Smooth muscle cell of the brain vasculature (primary cell): ENCODE results near the gene MBP.

Experiments
- DNase-seq: peaks from one replicate; pipeline ENCODE4 v3.0.0-alpha.2; 2012; ENCODE audit warnings: low read depth, low spot score

MBP gene

GRCh38 chr18:77084688-77085035, 47.9 kb downstream of the MBP start:
- DNase-seq: no peak

DNA sequence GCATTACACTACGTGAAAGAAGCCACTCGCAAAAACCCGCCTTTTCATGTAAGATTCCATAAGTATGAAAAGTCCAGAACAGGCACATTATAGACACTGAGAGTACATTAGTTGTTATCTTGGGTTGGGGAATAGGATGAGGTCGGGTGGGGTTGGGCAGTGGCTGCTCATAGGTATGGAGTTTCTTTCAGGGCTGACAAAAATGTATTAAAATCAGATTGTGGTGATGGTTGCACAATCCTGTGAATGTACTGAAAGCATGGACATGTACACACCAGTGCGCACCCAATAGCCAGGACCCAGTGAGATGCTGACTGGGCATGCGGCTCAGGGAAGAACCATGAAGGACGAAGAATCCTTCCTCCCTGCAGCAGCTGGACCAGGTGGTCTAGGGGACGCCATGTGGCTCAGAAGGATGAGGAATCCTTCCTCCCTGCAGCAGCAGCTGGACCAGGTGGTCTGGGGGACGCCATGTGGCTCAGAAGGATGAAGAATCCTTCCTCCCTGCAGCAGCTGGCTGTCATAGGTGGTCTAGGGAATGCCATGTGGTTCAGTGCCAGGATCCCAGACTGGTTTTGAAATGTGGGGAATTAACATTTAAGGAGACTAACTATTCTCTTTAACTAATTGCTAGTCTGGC, 50.1 kb downstream of the MBP start:
- no peak for DNase-seq

GRCh38 chr18:77081390-77081778, 51.2 kb downstream of the MBP start:
- DNase-seq: no peak

- DNase-seq: no peak
Measured at GRCh38 chr18:77079954-77080682, 52.5 kb downstream of the MBP start.

GRCh38 chr18:77079088-77079487, 53.5 kb downstream of the MBP start:
- DNase-seq: no peak

- no peak for DNase-seq
Measured at GRCh38 chr18:77078690-77079070, 53.9 kb downstream of the MBP start.

- DNase-seq: no peak
Measured at GRCh38 chr18:77077941-77078689, 54.5 kb downstream of the MBP start.

- no peak for DNase-seq
Measured at GRCh38 chr18:77077401-77077800, 55.2 kb downstream of the MBP start.

- no peak for DNase-seq
Measured at GRCh38 chr18:77076111-77076510, 56.5 kb downstream of the MBP start.

DNA sequence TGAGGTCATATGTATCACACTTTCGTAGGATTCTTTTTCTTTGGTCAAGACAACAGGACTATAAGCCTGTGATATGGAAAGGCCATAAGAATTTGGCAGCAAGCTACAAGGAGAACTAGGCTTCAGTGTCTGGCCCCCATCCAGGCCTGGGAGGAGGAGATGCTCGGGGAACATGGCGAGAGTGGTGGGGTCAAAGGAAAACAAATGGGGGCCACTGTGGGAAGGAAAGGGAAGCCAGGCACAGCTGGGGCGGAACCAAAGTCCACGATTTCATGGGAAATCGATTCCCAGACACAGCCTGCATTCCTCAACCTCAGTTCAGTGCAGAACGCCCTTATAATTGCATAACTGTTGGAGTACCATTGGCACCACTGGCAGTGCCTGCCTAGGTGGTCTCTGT, 58.2 kb downstream of the MBP start:
- no peak for DNase-seq

DNA sequence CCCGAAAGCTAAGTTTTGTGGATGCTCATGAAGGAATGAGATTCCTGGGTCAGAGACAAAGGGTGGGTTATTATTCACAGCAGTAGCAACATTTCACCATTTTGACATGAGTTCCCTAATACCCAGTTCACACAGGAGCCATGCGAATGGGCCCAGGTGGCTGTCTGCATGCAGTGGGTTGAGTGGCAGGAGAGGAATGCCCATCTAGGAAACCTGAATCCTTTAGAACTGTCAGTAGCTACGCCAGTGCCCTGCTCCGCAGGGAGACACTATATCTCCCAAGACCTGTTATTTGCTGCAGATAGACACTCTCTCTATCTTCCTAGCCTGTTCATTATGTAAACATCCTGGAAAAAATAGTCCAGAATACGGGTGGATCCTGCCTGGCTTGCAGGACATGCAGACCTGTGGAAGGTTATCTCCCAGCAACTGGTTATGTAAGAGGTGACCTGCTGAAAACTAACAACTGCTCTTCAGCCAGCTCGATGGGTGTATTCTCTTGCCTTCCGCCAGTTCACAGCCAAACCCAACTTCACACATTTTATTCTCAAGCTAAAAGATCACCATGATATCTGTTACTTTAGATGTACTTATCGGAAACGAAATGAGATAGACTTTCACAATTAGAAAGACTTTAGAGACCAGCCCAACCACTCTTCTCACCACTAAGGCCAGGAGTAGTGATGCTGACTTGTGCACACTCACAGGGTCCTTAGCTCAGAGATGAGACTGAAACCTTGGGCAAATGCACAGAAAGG, 59.1 kb downstream of the MBP start:
- no peak for DNase-seq

- no peak for DNase-seq
Measured at GRCh38 chr18:77072566-77072965, 60.0 kb downstream of the MBP start.

GRCh38 chr18:77071711-77072292, 60.8 kb downstream of the MBP start:
- DNase-seq: peak; percentile 84

- no peak for DNase-seq
Measured at GRCh38 chr18:77071061-77071460, 61.5 kb downstream of the MBP start.

DNA sequence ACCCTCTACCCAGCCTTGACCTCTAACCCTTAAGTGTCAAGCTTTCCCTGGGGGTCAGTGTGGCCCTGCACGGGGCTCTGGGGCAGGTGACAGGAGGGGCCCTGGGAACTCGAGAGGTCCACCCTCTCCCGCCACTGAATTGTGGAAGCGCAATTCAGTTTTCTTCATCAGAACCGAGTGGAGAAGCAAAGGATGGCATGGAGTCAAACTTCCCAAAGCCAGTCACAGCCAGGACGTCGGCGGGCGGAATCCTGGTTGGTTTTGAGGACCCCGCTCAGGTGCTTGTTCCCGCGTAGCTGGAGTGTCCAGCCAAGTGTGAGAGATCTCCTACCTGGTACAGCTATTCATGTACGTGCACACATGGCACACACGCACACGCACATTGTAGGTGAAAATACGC, 62.0 kb downstream of the MBP start:
- no peak for DNase-seq

DNA sequence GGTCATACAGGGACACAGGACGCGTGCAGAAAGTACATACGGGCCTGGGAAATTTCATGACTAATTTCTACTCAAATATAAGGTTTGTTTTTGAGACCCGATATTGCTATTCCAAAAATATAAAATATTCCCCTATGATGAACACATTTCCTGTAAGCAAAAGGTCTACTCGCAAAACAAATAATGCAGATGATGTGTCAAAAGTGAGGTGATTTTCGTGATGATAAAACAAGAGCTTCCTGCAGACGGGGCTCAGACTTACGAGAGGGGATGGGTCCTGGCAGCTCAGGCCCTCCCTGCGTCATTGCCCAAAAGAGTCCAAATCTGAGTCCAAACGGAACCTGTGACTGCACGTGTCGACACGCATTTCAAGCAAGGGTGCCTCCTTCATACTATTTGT, 62.7 kb downstream of the MBP start:
- DNase-seq: no peak

- no peak for DNase-seq
Measured at GRCh38 chr18:77069482-77069881, 63.1 kb downstream of the MBP start.

GRCh38 chr18:77068321-77069312, 64.0 kb downstream of the MBP start:
- DNase-seq: no peak

DNA sequence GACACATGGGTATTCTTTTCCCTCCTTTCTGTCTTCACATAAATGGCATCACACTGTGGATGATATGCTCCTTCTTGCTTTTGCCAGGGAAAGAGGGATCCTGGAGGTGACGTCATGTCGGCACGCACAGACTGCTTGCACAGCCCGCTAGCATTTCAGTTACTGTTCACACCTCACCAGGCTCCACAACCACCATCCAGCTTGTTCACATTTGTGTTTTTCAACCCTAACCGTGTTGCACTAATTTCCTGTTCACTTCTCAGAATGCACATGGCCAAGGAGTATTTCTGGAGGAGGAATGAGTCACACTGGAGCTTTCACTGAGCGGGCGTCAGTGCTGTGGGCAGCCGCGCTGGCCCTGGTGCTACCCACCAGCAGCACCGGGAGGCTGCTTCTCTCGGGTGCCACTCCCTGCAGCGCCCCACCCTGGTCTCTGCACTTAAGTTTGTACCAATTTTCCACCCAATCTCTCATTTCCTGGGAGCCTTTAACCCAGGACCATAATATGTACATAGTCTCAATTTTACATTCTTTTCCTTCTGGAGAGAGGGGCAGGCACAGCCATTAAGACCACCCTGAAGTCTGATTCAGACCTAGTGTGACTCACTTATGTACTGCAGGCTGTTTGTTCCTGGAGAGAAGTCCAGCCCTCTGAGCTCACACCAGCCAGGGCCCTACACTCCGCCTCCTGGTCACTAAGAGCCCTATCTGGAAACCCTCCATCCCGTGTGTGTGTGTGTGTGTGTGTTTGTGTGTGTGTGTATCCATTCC, 65.1 kb downstream of the MBP start:
- DNase-seq: no peak

- DNase-seq: no peak
Measured at GRCh38 chr18:77066689-77067088, 65.9 kb downstream of the MBP start.
